Endometrial microvascular endothelial cells (primary cell): ENCODE data around the gene TBC1D13. TPM values are rescaled to one million over a fixed set of nuclear protein-coding genes. Genes with fewer than 3 reads are reported as not detected.

ENCODE experiments used
- in situ Hi-C: cut with HindIII; loops from 2 replicates; pipeline ENCODE4 v1.10.0; 2017; ENCODE audit warnings: low sequenced_read_pairs, low pct_unique_long_range_greater_than_20kb; ENCODE audit errors: inconsistent ontology term
- total RNA-seq: library from RNA; depleted of rRNA; stranded (reverse); fragments of >200 nt; gene quantifications from one replicate; pipeline ENCODE4 v1.2.3, GENCODE V29; 2015; ENCODE audit errors: inconsistent ontology term

Gene TBC1D13
- total RNA-seq, 1 donor from 2014 or later, result 19.1 TPM

GRCh38 chr9:128818839-128819715 is 32.0 kb downstream of the TBC1D13 start:
- in situ Hi-C loops, result no loop called here

- in situ Hi-C loops, result no loop called here
Observed at GRCh38 chr9:128819716-128820664, 32.9 kb downstream of the TBC1D13 start.

- in situ Hi-C loops, result no loop called here
Observed at GRCh38 chr9:128820665-128821583, 33.9 kb downstream of the TBC1D13 start.

GRCh38 chr9:128821584-128822406 is 34.7 kb downstream of the TBC1D13 start:
- in situ Hi-C loops, result no loop called here

- in situ Hi-C loops, result no loop called here
Observed at GRCh38 chr9:128822407-128823042, 35.5 kb downstream of the TBC1D13 start.

GRCh38 chr9:128823362-128823902 is 36.4 kb downstream of the TBC1D13 start:
- in situ Hi-C loops, result no loop called here

GRCh38 chr9:128823903-128824406 is 36.9 kb downstream of the TBC1D13 start:
- in situ Hi-C loops, result no loop called here

GRCh38 chr9:128824911-128825310 is 37.9 kb downstream of the TBC1D13 start:
- in situ Hi-C loops, result no loop called here

- in situ Hi-C loops, result no loop called here
Observed at GRCh38 chr9:128825923-128826700, 39.1 kb downstream of the TBC1D13 start.

GRCh38 chr9:128828267-128828666 is 41.2 kb downstream of the TBC1D13 start:
- in situ Hi-C loops, result no loop called here

GRCh38 chr9:128828719-128829452 is 41.8 kb downstream of the TBC1D13 start:
- in situ Hi-C loops, result no loop called here

GRCh38 chr9:128829477-128830251 is 42.6 kb downstream of the TBC1D13 start, which contains the start of gene SPOUT1:
TSS of gene SPOUT1 (minus strand) at chr9:128829794. CDS start at chr9:128829780, 14 bp downstream.
- in situ Hi-C loops, result no loop called here

GRCh38 chr9:128833696-128834095 is 46.6 kb downstream of the TBC1D13 start:
- in situ Hi-C loops, result no loop called here

GRCh38 chr9:128835246-128836210 is 48.5 kb downstream of the TBC1D13 start:
- in situ Hi-C loops, result no loop called here
